Hepatocyte (in vitro differentiated cells): ENCODE data around the gene TMEM141.

Experiments used
- CTCF ChIP-seq: fragments of 200-600 bp; sonication (generic); IDR thresholded peaks from 2 replicates; pipeline ENCODE4 v1.5.1; 2016; ENCODE audit warnings: antibody characterized with exemption, mild to moderate bottlenecking; ENCODE audit not compliant: poor library complexity
- EZH2 ChIP-seq: fragments of 200-600 bp; sonication (generic); IDR thresholded peaks from 2 replicates; pipeline ENCODE4 v1.6.1; 2016; ENCODE audit warnings: antibody characterized with exemption, mild to moderate bottlenecking, borderline replicate concordance
- EZH2phosphoT487 ChIP-seq: fragments of 200-600 bp; sonication (generic); IDR thresholded peaks from one replicate; pipeline ENCODE4 v1.6.1; 2018; ENCODE audit warnings: antibody characterized with exemption, mild to moderate bottlenecking, low read depth, moderate library complexity; ENCODE audit not compliant: unreplicated experiment, severe bottlenecking

GRCh38 chr9:136742591-136743391, 48.4 kb upstream of the TMEM141 start, which contains the start of gene LCN10:
- TF ChIP-seq CTCF = peak; percentile 47
- TF ChIP-seq EZH2 = no peak
- TF ChIP-seq EZH2phosphoT487 = no peak
